Astrocyte of the spinal cord (primary cell): Measurements from ENCODE around the gene CHTOP.

Experiments
- DNase-seq: peaks from one replicate; pipeline ENCODE4 v3.0.0; 2011; ENCODE audit warnings: low read depth, low spot score
- H3K4me3 ChIP-seq: 2 replicates; pipeline ENCODE4 v1.5.1; 2011; ENCODE audit warnings: low read depth, mild to moderate bottlenecking, low read length, moderate library complexity
- CTCF ChIP-seq: IDR thresholded peaks from 2 replicates; pipeline ENCODE4 v1.5.1; 2012; ENCODE audit warnings: low read depth, mild to moderate bottlenecking, low read length, inconsistent platforms
- in situ Hi-C: cut with HindIII; loops from 2 replicates; pipeline ENCODE4 v1.10.0; 2017; ENCODE audit warnings: low sequenced_read_pairs

CHTOP gene

GRCh38 chr1:153616144-153616916 lies 17.5 kb upstream of the CHTOP start, which contains the start of gene S100A14:
TSS of gene S100A14 (minus strand) at chr1:153616325. CDS start at chr1:153615858, 467 bp downstream.
- TF ChIP-seq CTCF = no peak
- no peak within 1 kb of the TSS for H3K4me3 ChIP-seq
- no peak for DNase-seq
- in situ Hi-C loops = no loop called here

- DNase-seq = no peak
- in situ Hi-C loops = no loop called here
- no peak for TF ChIP-seq CTCF
- H3K4me3 ChIP-seq = no peak overlapping the region
These were observed 17.0 kb upstream of the CHTOP start for GRCh38 chr1:153616917-153617311.

GRCh38 chr1:153617663-153618062 lies 16.2 kb upstream of the CHTOP start:
- TF ChIP-seq CTCF = peak; percentile 89
- peak; percentile 61 for DNase-seq
- in situ Hi-C loops = no loop called here
- H3K4me3 ChIP-seq = no peak overlapping the region

GRCh38 chr1:153619171-153619570 lies 14.7 kb upstream of the CHTOP start:
- DNase-seq = no peak
- no peak overlapping the region for H3K4me3 ChIP-seq
- in situ Hi-C loops = no loop called here
- no peak for TF ChIP-seq CTCF

- DNase-seq = no peak
- no peak overlapping the region for H3K4me3 ChIP-seq
- in situ Hi-C loops = no loop called here
- TF ChIP-seq CTCF = no peak
These were observed 10.8 kb upstream of the CHTOP start for GRCh38 chr1:153623101-153623500.

- TF ChIP-seq CTCF = no peak
- DNase-seq = no peak
- H3K4me3 ChIP-seq = no peak overlapping the region
- in situ Hi-C loops = no loop called here
These were observed 8.8 kb upstream of the CHTOP start for GRCh38 chr1:153624965-153625611.
